H9 (cell line): ENCODE measurements around the gene MDFIC2. TPM values are rescaled to one million over a fixed set of nuclear protein-coding genes. Genes with fewer than 3 reads are reported as not detected.

Experiments
- DNase-seq: peaks from one replicate; pipeline ENCODE4 v3.0.0-alpha.2; 2017
- H2AFZ ChIP-seq: one replicate; pipeline ENCODE4 v1.6.1; 2013; ENCODE audit warnings: mild to moderate bottlenecking, low read length, control low read depth, moderate library complexity
- H2AK5ac ChIP-seq: 2 replicates; pipeline ENCODE4 v1.6.1; 2013; ENCODE audit warnings: low read length, control low read depth, mixed read lengths; ENCODE audit not compliant: insufficient read length
- H2BK120ac ChIP-seq: one replicate; pipeline ENCODE4 v1.6.1; 2013; ENCODE audit warnings: low read depth, mild to moderate bottlenecking, low read length, control low read depth, inconsistent platforms; ENCODE audit not compliant: poor library complexity, severe bottlenecking
- H2BK12ac ChIP-seq: 2 replicates; pipeline ENCODE4 v1.6.1; 2013; ENCODE audit warnings: low read length, control low read depth, mixed read lengths, low read depth; ENCODE audit not compliant: insufficient read length
- H2BK15ac ChIP-seq: 2 replicates; pipeline ENCODE4 v1.6.1; 2013; ENCODE audit warnings: low read depth, low read length, control low read depth
- H2BK20ac ChIP-seq: one replicate; pipeline ENCODE4 v1.6.1; 2013; ENCODE audit warnings: low read depth, mild to moderate bottlenecking, low read length, control low read depth, inconsistent platforms; ENCODE audit not compliant: poor library complexity, severe bottlenecking
- H2BK5ac ChIP-seq: 2 replicates; pipeline ENCODE4 v1.6.1; 2013; ENCODE audit warnings: low read length, control low read depth, mixed read lengths; ENCODE audit not compliant: insufficient read length
- H3K14ac ChIP-seq: 2 replicates; pipeline ENCODE4 v1.6.1; 2013; ENCODE audit warnings: low read length, control low read depth; ENCODE audit not compliant: insufficient read depth
- H3K18ac ChIP-seq: 2 replicates; pipeline ENCODE4 v1.6.1; 2013; ENCODE audit warnings: low read depth, mild to moderate bottlenecking, mixed read lengths, low read length, control low read depth; ENCODE audit not compliant: insufficient read length
- H3K23ac ChIP-seq: 2 replicates; pipeline ENCODE4 v1.6.1; 2013; ENCODE audit warnings: low read length, control low read depth, mixed read lengths, low read depth; ENCODE audit not compliant: insufficient read length
- H3K23me2 ChIP-seq: 2 replicates; pipeline ENCODE4 v1.6.1; 2013; ENCODE audit warnings: low read depth, mild to moderate bottlenecking, mixed read lengths, low read length, control low read depth; ENCODE audit not compliant: insufficient read length, poor library complexity, severe bottlenecking
- H3K27ac ChIP-seq: 2 replicates; pipeline ENCODE4 v1.5.1; 2013; ENCODE audit warnings: low read length, control low read depth, mixed read lengths, low read depth; ENCODE audit not compliant: insufficient read length
- H3K27me3 ChIP-seq: 2 replicates; pipeline ENCODE4 v1.6.1; 2013; ENCODE audit warnings: low read length, control low read depth, inconsistent platforms; ENCODE audit not compliant: insufficient read depth
- H3K4ac ChIP-seq: 2 replicates; pipeline ENCODE4 v1.6.1; 2013; ENCODE audit warnings: low read depth, mild to moderate bottlenecking, control low read depth, inconsistent platforms, low read length, moderate library complexity
- H3K4me1 ChIP-seq: 2 replicates; pipeline ENCODE4 v1.6.1; 2013; ENCODE audit warnings: low read length, control low read depth, inconsistent platforms; ENCODE audit not compliant: insufficient read depth
- H3K4me2 ChIP-seq: 2 replicates; pipeline ENCODE4 v1.6.1; 2013; ENCODE audit warnings: low read length, control low read depth, mixed read lengths; ENCODE audit not compliant: insufficient read length, insufficient read depth
- H3K56ac ChIP-seq: 2 replicates; pipeline ENCODE4 v1.6.1; 2013; ENCODE audit warnings: low read depth, mild to moderate bottlenecking, mixed read lengths, low read length, control low read depth; ENCODE audit not compliant: insufficient read length
- H3K79me1 ChIP-seq: 2 replicates; pipeline ENCODE4 v1.6.1; 2013; ENCODE audit warnings: low read depth, mild to moderate bottlenecking, moderate library complexity, low read length, control low read depth, inconsistent platforms; ENCODE audit not compliant: insufficient read depth, poor library complexity, severe bottlenecking
- H3K79me2 ChIP-seq: 2 replicates; pipeline ENCODE4 v1.6.1; 2013; ENCODE audit warnings: low read length, control low read depth, inconsistent platforms; ENCODE audit not compliant: insufficient read depth
- H3K9ac ChIP-seq: 2 replicates; pipeline ENCODE4 v1.6.1; 2013; ENCODE audit warnings: low read length, control low read depth, mixed read lengths; ENCODE audit not compliant: insufficient read length; ENCODE audit errors: extremely low read depth
- H3K9me3 ChIP-seq: one replicate; pipeline ENCODE4 v1.6.1; 2013; ENCODE audit warnings: low read depth, low read length, inconsistent platforms; ENCODE audit not compliant: control insufficient read depth
- H3T11ph ChIP-seq: one replicate; pipeline ENCODE4 v1.6.1; 2013; ENCODE audit warnings: mild to moderate bottlenecking, low read length, control low read depth, inconsistent platforms
- H4K20me1 ChIP-seq: one replicate; pipeline ENCODE4 v1.6.1; 2013; ENCODE audit not compliant: control insufficient read depth, insufficient read length, insufficient read depth
- H4K5ac ChIP-seq: 2 replicates; pipeline ENCODE4 v1.6.1; 2013; ENCODE audit warnings: low read depth, mild to moderate bottlenecking, mixed read lengths, low read length, control low read depth; ENCODE audit not compliant: insufficient read length
- H4K8ac ChIP-seq: replicated peaks from 2 replicates; pipeline ENCODE4 v1.6.1; 2013; ENCODE audit warnings: low read length, control low read depth, mixed read lengths, low read depth; ENCODE audit not compliant: insufficient read length
- H4K91ac ChIP-seq: 2 replicates; pipeline ENCODE4 v1.6.1; 2013; ENCODE audit warnings: low read depth, mild to moderate bottlenecking, moderate library complexity, mixed read lengths, low read length, control low read depth; ENCODE audit not compliant: insufficient read length
- H3K27ac Mint-ChIP-seq, 3 experiments: 2 replicates in 2 of 3; 3 replicates in 1 of 3; pipeline ENCODE4 v1.8.0; 2020 to 2021; ENCODE audit warnings: mixed read lengths in 3 of 3, mild to moderate bottlenecking in 1 of 3, moderate library complexity in 1 of 3
- H3K27me3 Mint-ChIP-seq: 2 replicates; pipeline ENCODE4 v1.8.0; 2021; ENCODE audit warnings: low read depth, mild to moderate bottlenecking, moderate library complexity, mixed read lengths
- H3K36me3 Mint-ChIP-seq, 3 experiments: 2 replicates in 2 of 3; 3 replicates in 1 of 3; pipeline ENCODE4 v1.8.0; 2020 to 2021; ENCODE audit warnings: low read depth in 3 of 3, mixed read lengths in 3 of 3; ENCODE audit not compliant: insufficient read depth in 1 of 3
- H3K4me1 Mint-ChIP-seq, 2 experiments: 2 replicates each; pipeline ENCODE4 v1.8.0; 2020; ENCODE audit warnings: mixed read lengths in 2 of 2
- H3K4me3 Mint-ChIP-seq, 2 experiments: 2 replicates in 1 of 2; 3 replicates in 1 of 2; pipeline ENCODE4 v1.8.0; 2020 to 2021; ENCODE audit warnings: mild to moderate bottlenecking in 2 of 2, mixed read lengths in 2 of 2, moderate library complexity in 1 of 2
- H3K9me3 Mint-ChIP-seq, 2 experiments: 2 replicates in 1 of 2; 3 replicates in 1 of 2; pipeline ENCODE4 v1.8.0; 2020; ENCODE audit warnings: mild to moderate bottlenecking in 2 of 2, mixed read lengths in 2 of 2, moderate library complexity in 1 of 2
- WGBS: extraction: QIAGEN DNeasy Blood & Tissue Kit; methylation state at CpG from one replicate; pipeline ENCODE4 v1.1.7; 2013; ENCODE audit warnings: missing lambda C conversion rate, low lambda C conversion rate, mixed read lengths; ENCODE audit not compliant: insufficient read length; ENCODE audit errors: extremely low coverage; 5-methylcytosine and 5-hydroxymethylcytosine counted together
- total RNA-seq: library from RNA; stranded (reverse); gene quantifications from 2 replicates; pipeline ENCODE4 v1.2.1, GENCODE V29; 2021
- TF ChIP-seq, protein P1 (sequence below): fragments of 200-600 bp; sonication (generic); conservative IDR thresholded peaks from 3 replicates; pipeline ENCODE4 v1.8.0; 2021; ENCODE audit warnings: antibody characterized with exemption, mild to moderate bottlenecking

MDFIC2 gene
- total RNA-seq, 1 experiment from 2014 or later: not detected

- Histone ChIP-seq H2BK20ac (no peak overlapping the region), H2BK5ac (no peak overlapping the region), H3K9me3 (no peaks in the 10 kb centered on the region), H4K20me1 (no peaks in the 10 kb centered on the region), H3K56ac (no peak overlapping the region), H3K9ac (no peak overlapping the region), H3K23me2 (no peaks in the 10 kb centered on the region), H2BK120ac (no peak overlapping the region), H3K4me2 (no peak overlapping the region), H3K27me3 (no peaks in the 10 kb centered on the region), H4K91ac (no peak overlapping the region), H4K5ac (no peak overlapping the region), H3K27ac (no peak overlapping the region), H4K8ac (no peak overlapping the region), H3K79me2 (no peaks in the 10 kb centered on the region), H3K4me1 (no peaks in the 10 kb centered on the region), H3K4ac (no peak overlapping the region), H2AFZ (no peak overlapping the region), H2BK12ac (no peak overlapping the region), H2AK5ac (no peak overlapping the region), H3K79me1 (no peaks in the 10 kb centered on the region), H3K18ac (no peak overlapping the region), H3K23ac (no peak overlapping the region), H2BK15ac (no peak overlapping the region), H3T11ph (no peak overlapping the region), H3K14ac (no peak overlapping the region)
- Mint-ChIP-seq H3K4me1 (peaks cover 7% of the 10 kb centered on the region in 2 experiments), H3K36me3 (no peaks in the 10 kb centered on the region), H3K27me3 (no peaks in the 10 kb centered on the region), H3K9me3 (peaks cover 0 to 3% of the 10 kb centered on the region in 2 experiments; a peak in 2 of 5 replicates), H3K27ac (no peak overlapping the region), H3K4me3 (no peak overlapping the region)
- whole genome bisulfite sequencing: no CpG with 5 or more reads among the region's 7 CpGs
- TF ChIP-seq, protein P1, sequence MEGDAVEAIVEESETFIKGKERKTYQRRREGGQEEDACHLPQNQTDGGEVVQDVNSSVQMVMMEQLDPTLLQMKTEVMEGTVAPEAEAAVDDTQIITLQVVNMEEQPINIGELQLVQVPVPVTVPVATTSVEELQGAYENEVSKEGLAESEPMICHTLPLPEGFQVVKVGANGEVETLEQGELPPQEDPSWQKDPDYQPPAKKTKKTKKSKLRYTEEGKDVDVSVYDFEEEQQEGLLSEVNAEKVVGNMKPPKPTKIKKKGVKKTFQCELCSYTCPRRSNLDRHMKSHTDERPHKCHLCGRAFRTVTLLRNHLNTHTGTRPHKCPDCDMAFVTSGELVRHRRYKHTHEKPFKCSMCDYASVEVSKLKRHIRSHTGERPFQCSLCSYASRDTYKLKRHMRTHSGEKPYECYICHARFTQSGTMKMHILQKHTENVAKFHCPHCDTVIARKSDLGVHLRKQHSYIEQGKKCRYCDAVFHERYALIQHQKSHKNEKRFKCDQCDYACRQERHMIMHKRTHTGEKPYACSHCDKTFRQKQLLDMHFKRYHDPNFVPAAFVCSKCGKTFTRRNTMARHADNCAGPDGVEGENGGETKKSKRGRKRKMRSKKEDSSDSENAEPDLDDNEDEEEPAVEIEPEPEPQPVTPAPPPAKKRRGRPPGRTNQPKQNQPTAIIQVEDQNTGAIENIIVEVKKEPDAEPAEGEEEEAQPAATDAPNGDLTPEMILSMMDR: no peak
- DNase-seq: no peak
Measured at GRCh38 chr3:70249509-70250160, 62.8 kb downstream of the MDFIC2 start.
